GM23248 (cell line): ENCODE measurements around the gene BICC1. TPM values are rescaled to one million over a fixed set of nuclear protein-coding genes. Genes with fewer than 3 reads are reported as not detected.

Experiments
- DNase-seq: peaks from one replicate; pipeline ENCODE4 v3.0.0-alpha.2; 2015
- H2AFZ ChIP-seq: fragments of 200-600 bp; sonication (generic); 2 replicates; pipeline ENCODE4 v1.6.1; 2016; ENCODE audit warnings: antibody characterized with exemption
- H3F3A ChIP-seq: fragments of 200-600 bp; sonication (generic); 2 replicates; pipeline ENCODE4 v1.6.1; 2016; ENCODE audit warnings: mild to moderate bottlenecking, antibody characterized with exemption, mixed run types; ENCODE audit not compliant: insufficient read depth
- H3K27ac ChIP-seq: fragments of 200-600 bp; sonication (generic); 2 replicates; pipeline ENCODE4 v1.5.1; 2016; ENCODE audit warnings: mild to moderate bottlenecking
- H3K27me3 ChIP-seq: fragments of 200-600 bp; sonication (generic); replicated peaks from 2 replicates; pipeline ENCODE4 v1.6.1; 2016; ENCODE audit warnings: mild to moderate bottlenecking; ENCODE audit not compliant: insufficient read depth
- H3K36me3 ChIP-seq: fragments of 200-600 bp; sonication (generic); 2 replicates; pipeline ENCODE4 v1.6.1; 2016; ENCODE audit warnings: low read depth, mild to moderate bottlenecking
- H3K4me1 ChIP-seq: fragments of 200-600 bp; sonication (generic); 2 replicates; pipeline ENCODE4 v1.6.1; 2016; ENCODE audit warnings: mild to moderate bottlenecking; ENCODE audit not compliant: insufficient read depth
- H3K4me2 ChIP-seq: fragments of 200-600 bp; sonication (generic); one replicate; pipeline ENCODE4 v1.6.1; 2016; ENCODE audit warnings: mild to moderate bottlenecking; ENCODE audit not compliant: unreplicated experiment
- H3K4me3 ChIP-seq: fragments of 200-600 bp; sonication (generic); 2 replicates; pipeline ENCODE4 v1.5.1; 2016; ENCODE audit warnings: mild to moderate bottlenecking
- H3K79me2 ChIP-seq: fragments of 200-600 bp; sonication (generic); 2 replicates; pipeline ENCODE4 v1.6.1; 2016; ENCODE audit warnings: mild to moderate bottlenecking; ENCODE audit not compliant: insufficient read depth
- H3K9ac ChIP-seq: fragments of 200-600 bp; sonication (generic); 2 replicates; pipeline ENCODE4 v1.6.1; 2016; ENCODE audit warnings: mild to moderate bottlenecking
- H3K9me2 ChIP-seq: fragments of 200-600 bp; sonication (generic); 2 replicates; pipeline ENCODE4 v1.6.1; 2016; ENCODE audit warnings: mixed run types, mild to moderate bottlenecking, moderate library complexity; ENCODE audit not compliant: insufficient read depth
- H3K9me3 ChIP-seq: fragments of 200-600 bp; sonication (generic); one replicate; pipeline ENCODE4 v1.6.1; 2017; ENCODE audit warnings: low read depth
- H4K20me1 ChIP-seq: fragments of 200-600 bp; sonication (generic); 2 replicates; pipeline ENCODE4 v1.6.0; 2016; ENCODE audit not compliant: insufficient read depth
- EZH2 ChIP-seq: fragments of 200-600 bp; sonication (generic); IDR thresholded peaks from 2 replicates; pipeline ENCODE4 v1.6.1; 2018; ENCODE audit warnings: antibody characterized with exemption, mild to moderate bottlenecking; ENCODE audit not compliant: insufficient read depth, poor library complexity, severe bottlenecking
- EZH2phosphoT487 ChIP-seq: fragments of 200-600 bp; sonication (generic); IDR thresholded peaks from 2 replicates; pipeline ENCODE4 v1.6.1; 2018; ENCODE audit warnings: antibody characterized with exemption, moderate library complexity, mild to moderate bottlenecking, low read depth; ENCODE audit not compliant: insufficient read depth
- WGBS, 2 experiments: methylation state at CpG; one replicate each; pipeline ENCODE4 v1.1.6; 2015 to 2017; ENCODE audit warnings: low lambda C conversion rate in 2 of 2, low coverage in 1 of 2; ENCODE audit errors: missing lambda C conversion rate in 2 of 2; 5-methylcytosine and 5-hydroxymethylcytosine counted together
- in situ Hi-C: fragments of 300-500 bp; cut with MboI; formaldehyde crosslinking; loops from 2 replicates; pipeline ENCODE4 v1.15.0; 2020
- polyA plus RNA-seq: library from polyadenylated mRNA; unstranded; fragments of >200 nt; fragmentation: Nextera tagmentation; extraction: Ambion mirVana; gene quantifications from 2 replicates; pipeline ENCODE4 v1.2.1, GENCODE V29; 2016
- total RNA-seq: library from RNA; depleted of rRNA; stranded (reverse); fragments of >200 nt; shearing (Covaris generic); gene quantifications from 2 replicates; pipeline ENCODE4 v1.2.3, GENCODE V29; 2014

Gene BICC1
- total and polyA plus RNA-seq, 2 experiments from 2014 or later: 80.5 to 97.0 TPM

GRCh38 chr10:58513188-58514110, 777 bp downstream of the BICC1 start:
- TF ChIP-seq EZH2phosphoT487: no peak
- no peak for TF ChIP-seq EZH2
- H2AFZ ChIP-seq: peak overlapping the region; percentile 53
- H3K9ac ChIP-seq: peak overlapping the region; percentile 85
- no peaks in the 10 kb centered on the region for H3K9me3 ChIP-seq
- H3K79me2 ChIP-seq: peaks cover 54% of the 10 kb centered on the region
- peak; percentile 70 for DNase-seq
- no peaks in the 10 kb centered on the region for H3K9me2 ChIP-seq
- peaks cover 42% of the 10 kb centered on the region for H3F3A ChIP-seq
- H4K20me1 ChIP-seq: no peaks in the 10 kb centered on the region
- in situ Hi-C loops: loop anchor here (25.0 kb wide), 1 partner anchor 674 kb away; the partner anchor contains the start of gene PHYHIPL
- peaks cover 51% of the 10 kb centered on the region for H3K4me1 ChIP-seq
- H3K36me3 ChIP-seq: no peaks in the 10 kb centered on the region
- WGBS, 2 experiments: 0 to 1% methylated on average over 39 to 40 of the region's 53 CpGs
- H3K4me2 ChIP-seq: peak overlapping the region; percentile 81
- no peaks in the 10 kb centered on the region for H3K27me3 ChIP-seq
- peak overlapping the region; percentile 81 for H3K27ac ChIP-seq
- H3K4me3 ChIP-seq: peak overlapping the region; percentile 84

DNA sequence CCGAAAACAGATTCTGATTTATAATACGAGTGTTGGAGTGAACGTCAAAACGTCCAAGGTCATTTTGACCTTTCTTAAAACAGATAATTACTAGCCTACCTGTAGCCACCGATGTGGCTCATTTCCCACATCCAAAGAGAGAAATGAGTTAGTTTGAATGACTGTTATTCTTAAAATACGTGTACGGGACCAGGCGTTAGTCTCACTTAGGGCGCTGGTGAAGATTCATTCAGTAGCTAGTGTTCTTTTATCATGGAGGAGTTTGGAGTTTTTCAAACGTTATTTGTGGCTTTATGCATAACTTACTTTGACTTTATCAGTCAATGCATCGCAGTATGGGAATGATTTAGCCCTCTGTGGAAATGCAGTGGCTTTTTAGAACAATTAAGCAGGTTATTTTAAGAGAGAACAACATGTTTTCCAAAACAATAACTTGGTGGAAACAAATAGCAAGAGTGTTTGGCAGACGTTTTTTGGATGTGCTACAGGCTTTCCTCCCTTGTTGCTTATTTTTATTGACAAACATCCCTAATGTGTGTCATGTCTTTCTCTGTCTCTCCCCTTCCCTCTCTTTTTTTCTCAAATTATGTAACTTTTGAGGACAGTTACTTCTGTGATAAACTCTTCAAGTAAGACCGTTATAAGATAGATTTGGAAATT, 1.6 kb downstream of the BICC1 start:
- Histone ChIP-seq H3K79me2 (peaks cover 62% of the 10 kb centered on the region), H3K9ac (peak overlapping the region; percentile 85), H2AFZ (peak overlapping the region; percentile 53; the same call in 1 of the 2 replicates), H3K27me3 (no peaks in the 10 kb centered on the region), H3K9me2 (no peaks in the 10 kb centered on the region), H3K4me2 (peak overlapping the region; percentile 81), H3K4me3 (peak overlapping the region; percentile 84), H3K36me3 (no peaks in the 10 kb centered on the region), H3K4me1 (peaks cover 52% of the 10 kb centered on the region), H3K27ac (peak overlapping the region; percentile 81), H4K20me1 (no peaks in the 10 kb centered on the region), H3K9me3 (no peaks in the 10 kb centered on the region), H3F3A (peaks cover 35% of the 10 kb centered on the region)
- peak; percentile 45 for DNase-seq
- in situ Hi-C loops: loop anchor here (25.0 kb wide), 1 partner anchor 673 kb away; the partner anchor contains the start of gene PHYHIPL
- TF ChIP-seq EZH2: no peak
- no peak for TF ChIP-seq EZH2phosphoT487
- 2 to 3% methylated on average over 13 of the region's 13 CpGs for WGBS, 2 experiments

- H2AFZ ChIP-seq: no peak overlapping the region
- peak; percentile 13 for DNase-seq
- H3K4me1 ChIP-seq: peaks cover 57% of the 10 kb centered on the region
- peaks cover 73% of the 10 kb centered on the region for H3K79me2 ChIP-seq
- no peaks in the 10 kb centered on the region for H3K9me2 ChIP-seq
- H3F3A ChIP-seq: peaks cover 24% of the 10 kb centered on the region
- 90 to 92% methylated on average over 4 of the region's 4 CpGs for WGBS, 2 experiments
- peak overlapping the region; percentile 84 for H3K4me3 ChIP-seq
- H4K20me1 ChIP-seq: no peaks in the 10 kb centered on the region
- H3K27me3 ChIP-seq: no peaks in the 10 kb centered on the region
- in situ Hi-C loops: loop anchor here (25.0 kb wide), 1 partner anchor 672 kb away; the partner anchor contains the start of gene PHYHIPL
- H3K4me2 ChIP-seq: peak overlapping the region; percentile 81
- no peaks in the 10 kb centered on the region for H3K36me3 ChIP-seq
- peak overlapping the region; percentile 81 for H3K27ac ChIP-seq
- no peaks in the 10 kb centered on the region for H3K9me3 ChIP-seq
- H3K9ac ChIP-seq: peak overlapping the region; percentile 85
- TF ChIP-seq EZH2 (no peak), EZH2phosphoT487 (no peak)
Observed at GRCh38 chr10:58515291-58515941, 2.7 kb downstream of the BICC1 start.

DNA sequence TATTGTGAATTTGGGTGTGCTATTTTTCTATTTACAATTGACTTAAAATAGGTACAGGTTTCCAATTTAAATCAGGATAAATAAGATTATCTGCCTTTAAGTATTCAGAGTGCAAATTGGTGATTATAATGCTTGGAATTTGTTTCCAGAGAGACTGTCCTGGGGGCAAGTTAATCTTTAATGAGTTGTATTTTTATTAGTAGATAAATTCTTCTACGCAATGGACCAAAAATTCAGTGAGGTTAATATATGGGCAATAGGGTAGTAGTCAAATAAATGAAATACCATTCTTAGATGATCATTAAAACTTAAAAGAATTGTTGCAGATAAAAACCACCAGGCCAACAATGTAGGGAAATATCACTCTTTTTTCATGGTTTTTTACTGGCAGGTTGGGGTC, 3.4 kb downstream of the BICC1 start:
- WGBS, 2 experiments: 72 to 80% methylated on average over 1 of the region's 1 CpG
- Histone ChIP-seq H3K27ac (peak overlapping the region; percentile 81; the same call in 1 of the 2 replicates), H3K9me2 (no peaks in the 10 kb centered on the region), H3K4me3 (peak overlapping the region; percentile 84), H3K79me2 (peaks cover 80% of the 10 kb centered on the region), H2AFZ (no peak overlapping the region), H3K9ac (0 out of 2 replicates have a peak overlapping the region, but pooled peaks have one; percentile 85), H3K27me3 (no peaks in the 10 kb centered on the region), H3K4me1 (peaks cover 57% of the 10 kb centered on the region), H4K20me1 (no peaks in the 10 kb centered on the region), H3K4me2 (peak overlapping the region; percentile 81), H3K36me3 (no peaks in the 10 kb centered on the region), H3F3A (peaks cover 24% of the 10 kb centered on the region), H3K9me3 (no peaks in the 10 kb centered on the region)
- in situ Hi-C loops: loop anchor here (25.0 kb wide), 1 partner anchor 671 kb away; the partner anchor contains the start of gene PHYHIPL
- DNase-seq: no peak
- TF ChIP-seq EZH2phosphoT487 (no peak), EZH2 (no peak)
